Mammary epithelial cell (primary cell): ENCODE results near the gene TFF2.

Experiments
- CTCF ChIP-seq, 2 donors: IDR thresholded peaks in 1 of 2; conservative IDR thresholded peaks in 1 of 2; 2 replicates each; pipeline ENCODE4 v1.5.1; 2011 to 2012; ENCODE audit warnings: inconsistent platforms in 2 of 2, low read length in 2 of 2, mild to moderate bottlenecking in 2 of 2, control low read depth in 1 of 2, low read depth in 1 of 2; ENCODE audit not compliant: insufficient read depth in 1 of 2; ENCODE audit errors: extremely low read depth in 1 of 2
- EZH2 ChIP-seq: IDR thresholded peaks from 2 replicates; pipeline ENCODE4 v1.6.1; 2012; ENCODE audit warnings: low read length, inconsistent platforms, borderline replicate concordance

- TF ChIP-seq CTCF (conservative IDR thresholded peaks at IDR 0.05 in 1 of 2, IDR thresholded peaks at IDR 0.05 in 1 of 2; ENCODE audit: extremely low read depth in 1 of 2, insufficient read depth in 1 of 2, low read depth in 1 of 2, low read length in 2 of 2): no peak
- no peak for TF ChIP-seq EZH2
Observed at GRCh38 chr21:42297377-42297776, 53.4 kb downstream of the TFF2 start.
